Caco-2 (cell line): ENCODE data around the gene C5orf58. TPM values are rescaled to one million over a fixed set of nuclear protein-coding genes. Genes with fewer than 3 reads are reported as not detected.

Experiments used
- BruUV-seq: library from RNA; stranded (reverse); fragments of 400-500 nt; replicated peaks from 2 replicates; lab custom pipeline; 2021; lab: Mats Ljungman, UMichigan
- CTCF ChIA-PET: fragments of 300-600 bp; sonication (Branson Sonifier 250); formaldehyde crosslinking; loops from one replicate; lab custom pipeline; 2022; ENCODE audit warnings: antibody characterized with exemption; lab: Charles Lee
- POLR2A ChIA-PET: fragments of 300-600 bp; sonication (Branson Sonifier 250); formaldehyde crosslinking; loops from one replicate; lab custom pipeline; 2022; ENCODE audit warnings: antibody characterized with exemption; lab: Charles Lee
- DNase-seq, 2 experiments: peaks; one replicate each; pipeline versions ENCODE4 v3.0.0 to v3.0.0-alpha.2; 2020 to 2022
- H3K27me3 ChIP-seq: replicated peaks from 2 replicates; pipeline ENCODE4 v1.6.0; 2011; ENCODE audit warnings: low read length; ENCODE audit not compliant: control insufficient read depth, insufficient read depth
- H3K36me3 ChIP-seq: 2 replicates; pipeline ENCODE4 v1.5.1; 2011; ENCODE audit warnings: low read length; ENCODE audit not compliant: control insufficient read depth, insufficient read depth
- H3K4me1 ChIP-seq: fragments of 250-450 bp; sonication (Bioruptor Pico); 2 replicates; pipeline ENCODE4 v1.5.1; 2020; ENCODE audit warnings: mild to moderate bottlenecking
- H3K4me3 ChIP-seq: 2 replicates; pipeline ENCODE4 v1.5.1; 2011; ENCODE audit warnings: low read depth, mild to moderate bottlenecking, control low read depth, low read length
- H3K9me3 ChIP-seq: fragments of 250-450 bp; sonication (Bioruptor Pico); 2 replicates; pipeline ENCODE4 v1.5.1; 2020; ENCODE audit warnings: mild to moderate bottlenecking, moderate library complexity
- H3K27ac Mint-ChIP-seq: one replicate; pipeline ENCODE4 v1.8.0; 2022; ENCODE audit warnings: mixed read lengths; ENCODE audit not compliant: unreplicated experiment
- H3K27me3 Mint-ChIP-seq: one replicate; pipeline ENCODE4 v1.8.0; 2022; ENCODE audit warnings: mixed read lengths; ENCODE audit not compliant: insufficient read depth, unreplicated experiment
- H3K36me3 Mint-ChIP-seq: one replicate; pipeline ENCODE4 v1.8.0; 2022; ENCODE audit warnings: mild to moderate bottlenecking, mixed read lengths; ENCODE audit not compliant: insufficient read depth, unreplicated experiment
- H3K4me1 Mint-ChIP-seq: one replicate; pipeline ENCODE4 v1.8.0; 2022; ENCODE audit warnings: low read depth, mixed read lengths; ENCODE audit not compliant: unreplicated experiment
- H3K4me3 Mint-ChIP-seq: one replicate; pipeline ENCODE4 v1.8.0; 2022; ENCODE audit warnings: mild to moderate bottlenecking, moderate library complexity, mixed read lengths; ENCODE audit not compliant: unreplicated experiment
- H3K9me3 Mint-ChIP-seq: one replicate; pipeline ENCODE4 v1.8.0; 2022; ENCODE audit warnings: mixed read lengths; ENCODE audit not compliant: unreplicated experiment
- intact Hi-C: fragments of 100-400 bp; cut with micrococcal nuclease; formaldehyde crosslinking; loops from one replicate; pipeline ENCODE4 v1.10.0; 2022; ENCODE audit not compliant: unreplicated experiment
- total RNA-seq: library from RNA; stranded (reverse); gene quantifications from 2 replicates; pipeline ENCODE4 v1.2.3, GENCODE V29; 2022
- TF ChIP-seq, protein P1 (sequence below), 2 experiments: fragments of 200-600 bp in 1 of 2; IDR thresholded peaks; 1 replicate in 1 of 2; 2 replicates in 1 of 2; pipeline versions ENCODE4 v1.5.1 to v1.8.0; 2011 to 2022; ENCODE audit warnings: antibody characterized with exemption in 1 of 2, control low read depth in 1 of 2, inconsistent platforms in 1 of 2, low read depth in 1 of 2, low read length in 1 of 2, mild to moderate bottlenecking in 1 of 2, moderate library complexity in 1 of 2; ENCODE audit not compliant: insufficient read depth in 1 of 2, severe bottlenecking in 1 of 2, unreplicated experiment in 1 of 2

C5orf58 gene
- total RNA-seq, 1 experiment from 2014 or later, result not detected

DNA sequence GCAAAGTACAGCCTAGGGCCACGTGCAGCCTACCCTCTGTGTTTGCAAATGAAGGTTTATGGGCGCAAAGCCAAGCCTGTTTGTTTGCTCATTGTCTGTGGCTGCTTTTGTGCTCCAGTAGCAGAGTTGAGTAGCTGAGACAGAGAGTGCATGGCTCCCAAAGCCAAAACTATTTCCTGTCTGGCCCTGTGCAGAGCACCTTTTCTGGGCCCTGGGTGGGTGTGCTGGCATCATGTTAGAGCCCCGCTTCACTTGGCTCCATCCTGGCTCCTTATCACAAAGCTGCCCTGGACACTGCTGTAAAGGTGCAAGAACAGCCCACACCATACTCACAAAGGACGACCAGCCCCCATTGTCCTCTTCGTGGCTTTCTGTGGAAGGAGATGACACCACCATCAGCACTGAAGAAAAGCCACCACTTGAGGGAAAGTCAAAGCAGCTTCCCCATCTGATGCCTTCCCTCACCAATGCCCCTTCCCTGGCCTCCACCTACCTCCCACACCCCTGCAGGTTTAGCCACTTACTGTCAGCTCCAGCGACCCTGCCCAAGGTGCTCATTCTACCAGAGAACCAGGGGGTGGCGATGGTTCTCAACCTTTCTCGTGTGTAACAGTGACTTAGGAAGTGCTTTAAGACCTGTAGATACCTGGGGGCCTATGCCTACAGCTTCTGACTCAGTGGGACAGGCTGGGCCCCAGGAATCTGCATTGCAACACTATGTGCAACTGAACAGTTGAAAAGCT, 41.4 kb downstream of the C5orf58 start:
- DNase-seq, result peak in 1 of 2 experiments; percentile 29
- Mint-ChIP-seq H3K27ac (no peak overlapping the region), H3K4me1 (no peaks in the 10 kb centered on the region), H3K9me3 (no peaks in the 10 kb centered on the region), H3K36me3 (no peaks in the 10 kb centered on the region), H3K4me3 (no peak overlapping the region), H3K27me3 (peaks cover 19% of the 10 kb centered on the region)
- H3K36me3 ChIP-seq, result no peaks in the 10 kb centered on the region
- H3K27me3 ChIP-seq, result no peaks in the 10 kb centered on the region; the same call in 1 of the 2 replicates
- POLR2A ChIA-PET, result no interaction called here
- TF ChIP-seq, protein P1, sequence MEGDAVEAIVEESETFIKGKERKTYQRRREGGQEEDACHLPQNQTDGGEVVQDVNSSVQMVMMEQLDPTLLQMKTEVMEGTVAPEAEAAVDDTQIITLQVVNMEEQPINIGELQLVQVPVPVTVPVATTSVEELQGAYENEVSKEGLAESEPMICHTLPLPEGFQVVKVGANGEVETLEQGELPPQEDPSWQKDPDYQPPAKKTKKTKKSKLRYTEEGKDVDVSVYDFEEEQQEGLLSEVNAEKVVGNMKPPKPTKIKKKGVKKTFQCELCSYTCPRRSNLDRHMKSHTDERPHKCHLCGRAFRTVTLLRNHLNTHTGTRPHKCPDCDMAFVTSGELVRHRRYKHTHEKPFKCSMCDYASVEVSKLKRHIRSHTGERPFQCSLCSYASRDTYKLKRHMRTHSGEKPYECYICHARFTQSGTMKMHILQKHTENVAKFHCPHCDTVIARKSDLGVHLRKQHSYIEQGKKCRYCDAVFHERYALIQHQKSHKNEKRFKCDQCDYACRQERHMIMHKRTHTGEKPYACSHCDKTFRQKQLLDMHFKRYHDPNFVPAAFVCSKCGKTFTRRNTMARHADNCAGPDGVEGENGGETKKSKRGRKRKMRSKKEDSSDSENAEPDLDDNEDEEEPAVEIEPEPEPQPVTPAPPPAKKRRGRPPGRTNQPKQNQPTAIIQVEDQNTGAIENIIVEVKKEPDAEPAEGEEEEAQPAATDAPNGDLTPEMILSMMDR (IDR thresholded peaks at IDR 0.05; ENCODE audit: insufficient read depth in 1 of 2, low read depth in 1 of 2, low read length in 1 of 2, severe bottlenecking in 1 of 2, unreplicated experiment in 1 of 2), result no peak
- CTCF ChIA-PET, result interaction anchor here (0.5 kb wide), 1 partner anchor 147 kb away, joined by 3 read pairs; no protein-coding TSS in a partner anchor
- intact Hi-C loops, result no loop called here
- no peak overlapping the region for H3K4me3 ChIP-seq
- BruUV-seq, result no TSS peak
- H3K4me1 ChIP-seq, result no peaks in the 10 kb centered on the region
- H3K9me3 ChIP-seq, result no peaks in the 10 kb centered on the region

- Mint-ChIP-seq H3K4me1 (no peaks in the 10 kb centered on the region), H3K4me3 (no peak overlapping the region), H3K36me3 (no peaks in the 10 kb centered on the region), H3K27ac (no peak overlapping the region), H3K9me3 (no peaks in the 10 kb centered on the region), H3K27me3 (peaks cover 15% of the 10 kb centered on the region)
- H3K4me1 ChIP-seq, result no peaks in the 10 kb centered on the region
- intact Hi-C loops, result no loop called here
- H3K4me3 ChIP-seq, result no peak overlapping the region
- DNase-seq, result no peak
- ChIA-PET CTCF (no interaction called here), POLR2A (no interaction called here)
- H3K27me3 ChIP-seq, result no peaks in the 10 kb centered on the region; the same call in 1 of the 2 replicates
- no peaks in the 10 kb centered on the region for H3K36me3 ChIP-seq
- TF ChIP-seq, protein P1 (IDR thresholded peaks at IDR 0.05; ENCODE audit: insufficient read depth in 1 of 2, low read depth in 1 of 2, low read length in 1 of 2, severe bottlenecking in 1 of 2, unreplicated experiment in 1 of 2), result no peak
- no TSS peak for BruUV-seq
- H3K9me3 ChIP-seq, result no peaks in the 10 kb centered on the region
Observed at GRCh38 chr5:170275376-170275994, 42.7 kb downstream of the C5orf58 start.

- Mint-ChIP-seq H3K4me3 (no peak overlapping the region), H3K27me3 (peaks cover 11% of the 10 kb centered on the region), H3K9me3 (no peaks in the 10 kb centered on the region), H3K4me1 (no peaks in the 10 kb centered on the region), H3K36me3 (no peaks in the 10 kb centered on the region), H3K27ac (no peak overlapping the region)
- TF ChIP-seq, protein P1 (IDR thresholded peaks at IDR 0.05; ENCODE audit: insufficient read depth in 1 of 2, low read depth in 1 of 2, low read length in 1 of 2, severe bottlenecking in 1 of 2, unreplicated experiment in 1 of 2), result no peak
- Histone ChIP-seq H3K27me3 (no peaks in the 10 kb centered on the region; the same call in 1 of the 2 replicates), H3K9me3 (no peaks in the 10 kb centered on the region), H3K4me3 (no peak overlapping the region), H3K36me3 (no peaks in the 10 kb centered on the region), H3K4me1 (no peaks in the 10 kb centered on the region)
- POLR2A ChIA-PET, result no interaction called here
- CTCF ChIA-PET, result no interaction called here
- DNase-seq, result no peak
- intact Hi-C loops, result no loop called here
- BruUV-seq, result no TSS peak
Observed at GRCh38 chr5:170276140-170276539, 43.4 kb downstream of the C5orf58 start.
